HG02798 (cell line): ENCODE results near the gene WDPCP.
"Not testable (repeated sequence)": the region's sequence is repeated elsewhere in the genome, so short reads cannot be mapped to it uniquely, and the experiment has no call there.

Experiments
- ATAC-seq: cut with Tn5 transposase; IDR thresholded peaks from one replicate; pipeline ENCODE4 v1.9.1; 2021; ENCODE audit warnings: mild to moderate bottlenecking; ENCODE audit not compliant: unreplicated experiment, poor library complexity

Gene WDPCP

GRCh38 chr2:63286520-63286919, 301.8 kb downstream of the WDPCP start:
- ATAC-seq, result not testable (repeated sequence)

DNA sequence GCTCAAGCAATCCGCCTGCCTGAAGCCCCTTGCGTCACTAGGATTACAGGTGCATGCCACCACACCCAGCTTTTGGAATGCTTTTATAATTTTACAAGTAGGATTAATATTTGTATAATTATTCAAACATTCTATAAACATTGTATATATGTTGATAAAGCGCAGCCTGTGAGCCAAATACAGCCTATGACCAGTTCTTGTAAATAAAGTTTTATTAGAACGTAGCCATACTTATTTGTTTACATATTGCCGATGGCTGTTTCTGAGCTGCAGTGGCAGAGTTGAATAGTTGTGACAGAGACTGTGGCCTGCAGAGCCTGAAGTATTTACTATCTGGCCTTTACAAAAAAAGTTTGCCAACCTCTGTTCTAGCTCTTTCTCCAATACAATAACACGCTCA, 305.0 kb downstream of the WDPCP start:
- no peak for ATAC-seq

GRCh38 chr2:63272560-63272959, 315.7 kb downstream of the WDPCP start:
- ATAC-seq, result no peak

DNA sequence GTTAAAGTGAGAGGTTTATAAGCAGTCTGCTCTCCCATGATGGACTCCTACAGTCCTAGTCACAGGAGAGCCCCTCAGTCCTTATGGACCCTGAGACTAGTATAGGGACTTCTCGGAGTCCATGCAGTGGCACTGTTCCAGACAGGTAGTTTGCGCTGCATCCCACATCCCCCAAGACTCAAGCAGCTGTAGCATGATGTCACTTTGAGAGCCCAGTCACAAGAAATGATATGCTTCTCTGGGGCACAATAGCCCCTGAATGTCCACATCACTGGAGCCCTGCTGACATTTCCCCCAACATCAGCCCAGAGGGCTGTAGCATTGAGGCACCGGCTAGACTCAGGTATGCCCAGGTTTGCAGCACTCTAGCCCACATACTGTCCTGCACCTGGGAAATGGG, 317.6 kb downstream of the WDPCP start:
- no peak for ATAC-seq

DNA sequence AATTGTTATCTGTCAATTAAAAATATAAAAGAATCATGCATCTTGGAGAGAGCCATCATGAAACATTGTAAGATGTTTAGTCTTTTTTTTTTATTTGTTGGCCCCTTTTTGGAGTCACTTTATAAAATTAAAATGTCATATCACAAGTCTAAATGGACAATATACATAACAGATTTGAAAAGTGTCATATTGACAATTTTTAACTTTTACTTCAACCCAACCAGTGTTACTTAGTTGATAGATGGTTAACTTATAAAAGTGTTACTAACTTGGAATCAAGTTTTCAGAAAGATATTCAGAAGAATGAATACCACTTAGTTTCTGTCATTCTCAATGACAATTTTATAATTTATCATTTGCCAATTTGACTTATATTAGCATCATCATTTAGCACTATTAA, 319.3 kb downstream of the WDPCP start:
- no peak for ATAC-seq

GRCh38 chr2:63261137-63261621, 327.1 kb downstream of the WDPCP start:
- ATAC-seq, result no peak

DNA sequence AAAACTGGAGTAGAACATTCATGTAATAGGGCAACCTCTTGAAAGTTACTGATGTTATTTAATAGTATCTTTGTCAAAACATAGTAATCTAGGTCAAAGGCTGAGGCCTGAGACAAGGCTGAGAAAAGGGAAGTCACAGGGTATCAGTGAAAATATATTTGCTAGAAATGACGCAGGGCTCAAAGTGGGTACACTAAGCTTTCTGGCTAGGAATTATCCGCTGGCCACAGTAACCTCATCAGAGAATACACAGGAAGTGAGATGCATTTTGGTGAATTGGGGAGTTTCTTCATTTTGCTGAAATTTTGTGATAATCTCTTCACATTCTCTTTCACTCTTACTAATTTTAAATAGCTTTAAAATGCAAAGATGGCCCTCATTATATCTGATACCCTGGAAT, 330.8 kb downstream of the WDPCP start:
- no peak for ATAC-seq

GRCh38 chr2:63249161-63249560, 339.1 kb downstream of the WDPCP start:
- ATAC-seq, result no peak

DNA sequence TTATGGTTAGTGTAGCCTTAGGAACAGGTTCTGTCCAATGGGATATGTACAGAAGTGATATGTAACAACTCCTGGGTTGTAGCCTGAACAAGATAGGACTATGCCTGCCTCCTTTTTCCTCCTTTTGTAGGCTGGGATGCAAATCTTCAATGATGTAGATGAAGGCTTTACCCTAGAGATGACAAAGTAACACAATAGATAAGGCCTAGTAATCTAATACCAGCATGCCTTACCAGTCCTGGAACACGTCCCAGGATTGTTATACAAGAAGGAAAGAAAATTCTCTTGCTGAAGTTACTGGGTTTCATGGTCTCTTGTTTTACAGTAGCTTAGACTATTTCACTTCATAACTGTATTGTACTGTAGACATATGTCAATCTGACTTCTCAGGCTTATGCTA, 345.5 kb downstream of the WDPCP start:
- ATAC-seq, result no peak

- no peak for ATAC-seq
Measured at GRCh38 chr2:63225964-63226686, 362.2 kb downstream of the WDPCP start.

- no peak for ATAC-seq
Measured at GRCh38 chr2:63218800-63219526, 369.3 kb downstream of the WDPCP start.

DNA sequence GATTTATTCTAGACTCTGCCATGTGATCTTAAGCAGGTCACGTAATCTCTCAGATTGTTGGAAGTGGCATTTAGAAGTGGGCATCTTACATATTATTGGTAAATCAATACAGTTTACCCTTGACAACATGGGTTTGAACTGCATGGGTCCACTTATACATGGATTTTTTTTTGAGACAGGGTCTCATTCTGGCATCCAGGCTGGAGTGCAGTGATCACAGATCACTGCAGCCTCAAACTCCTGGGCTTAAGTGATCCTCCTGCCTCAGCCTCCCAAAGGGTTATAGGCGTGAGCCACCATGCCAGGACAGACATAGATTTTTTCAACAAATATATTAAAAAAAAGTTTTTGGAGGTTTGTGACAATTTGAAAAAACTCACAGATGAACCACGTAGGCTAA, 393.0 kb downstream of the WDPCP start:
- ATAC-seq, result no peak

DNA sequence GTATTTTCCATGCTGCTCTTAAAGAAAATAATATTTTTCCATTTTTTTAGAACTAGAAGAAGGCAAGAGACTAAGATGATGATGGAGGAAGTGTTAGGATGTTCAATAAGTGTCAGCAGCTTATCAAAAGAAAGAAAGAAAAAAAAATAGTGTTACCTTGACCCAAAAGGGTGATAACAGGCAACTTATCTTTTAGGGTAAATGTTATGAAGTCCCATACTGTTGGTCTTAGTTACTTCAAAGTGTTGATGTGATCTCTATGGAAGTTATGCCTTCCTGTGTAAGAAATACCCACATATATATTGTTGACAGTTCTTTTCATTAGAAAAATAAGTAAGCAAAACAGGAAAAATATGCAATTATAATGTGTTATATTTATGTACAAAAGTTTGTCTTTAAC, 394.1 kb downstream of the WDPCP start:
- no peak for ATAC-seq

- no peak for ATAC-seq
Measured at GRCh38 chr2:63192889-63193774, 395.1 kb downstream of the WDPCP start.

DNA sequence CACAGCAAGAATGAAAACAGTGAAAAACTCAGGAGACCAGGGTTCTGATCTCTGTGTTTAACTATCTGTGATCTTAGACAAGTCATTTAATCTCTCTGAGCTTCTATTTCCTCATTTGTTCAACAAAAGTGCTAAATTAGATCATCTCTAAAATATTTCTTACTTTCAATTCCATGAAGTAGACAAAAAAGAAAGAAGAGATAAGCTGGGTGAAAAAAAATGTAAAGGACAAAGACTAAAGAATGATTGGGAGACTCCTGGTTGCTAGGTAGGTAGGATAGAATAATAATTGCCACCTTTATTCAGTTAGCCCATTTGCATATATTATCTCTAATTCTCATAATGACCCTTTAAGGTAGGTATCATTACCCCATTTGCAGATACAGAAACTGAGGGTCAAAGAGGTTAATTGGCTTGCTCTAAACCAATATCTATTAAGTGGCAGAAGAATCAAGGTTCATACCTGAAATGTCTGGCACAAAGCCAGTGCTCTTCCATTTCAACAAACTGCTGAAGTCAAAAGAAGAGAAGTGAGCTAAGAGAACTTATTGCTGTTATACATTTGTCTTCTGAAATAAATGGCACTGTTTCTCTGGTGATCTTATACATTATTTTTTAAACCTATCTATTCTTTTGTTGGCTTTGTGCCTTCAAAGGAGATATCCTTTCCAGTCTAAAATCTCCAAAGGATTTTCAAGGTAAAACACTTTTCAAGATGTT, 395.9 kb downstream of the WDPCP start:
- ATAC-seq, result no peak

DNA sequence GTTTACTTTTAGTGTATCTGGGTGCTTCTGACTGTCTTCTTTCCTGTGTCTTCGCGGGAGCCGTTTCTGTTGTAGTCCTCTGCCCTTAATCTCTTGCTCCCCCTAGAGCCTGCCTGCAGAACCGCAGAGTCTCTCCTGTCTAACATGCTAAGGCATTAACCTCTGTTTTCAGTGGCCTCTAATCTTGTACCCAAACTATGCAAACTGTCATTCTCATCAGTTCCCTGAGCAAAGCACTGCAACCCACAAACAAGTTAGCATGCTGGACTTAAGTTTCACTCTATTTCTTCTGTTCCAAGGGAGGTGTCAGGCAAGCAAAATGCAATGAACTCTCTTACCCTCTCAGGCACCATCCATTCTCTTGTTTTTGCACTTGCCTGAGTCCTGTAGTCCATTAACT, 399.3 kb downstream of the WDPCP start:
- ATAC-seq, result peak; percentile 90

- no peak for ATAC-seq
Measured at GRCh38 chr2:63186331-63186730, 401.9 kb downstream of the WDPCP start.

GRCh38 chr2:63163161-63163820, 425.0 kb downstream of the WDPCP start:
- no peak for ATAC-seq

GRCh38 chr2:63159262-63159661, 429.0 kb downstream of the WDPCP start:
- no peak for ATAC-seq

GRCh38 chr2:63136683-63137082, 451.6 kb downstream of the WDPCP start:
- ATAC-seq, result not testable (repeated sequence)
